K562 (cell line): ENCODE results near the gene NLGN2. TPM values are rescaled to one million over a fixed set of nuclear protein-coding genes. Genes with fewer than 3 reads are reported as not detected.

Source experiments
- ASH1L ChIP-seq: fragments of 450-650 bp; IDR thresholded peaks from 2 replicates; pipeline ENCODE4 v1.6.1; 2018; ENCODE audit warnings: borderline replicate concordance, mild to moderate bottlenecking, low read depth; ENCODE audit not compliant: partially characterized antibody
- GABPA ChIP-seq: fragments of 200-800 bp; sonication (Bioruptor generic); conservative IDR thresholded peaks from 2 replicates; pipeline ENCODE4 v1.6.1; 2016; ENCODE audit warnings: low read depth, missing genetic modification characterization, missing compliant biosample characterization
- MXI1 ChIP-seq: IDR thresholded peaks from 2 replicates; pipeline ENCODE4 v1.6.1; 2011; ENCODE audit warnings: low read depth, mild to moderate bottlenecking, improper control_type of control experiment, low read length
- REST ChIP-seq, 2 experiments: fragments of 450-650 bp; formaldehyde crosslinking in 1 of 2; IDR thresholded peaks; 2 replicates each; pipeline versions ENCODE4 v1.4.0 to v1.6.1; 2014 to 2020; ENCODE audit warnings: mild to moderate bottlenecking in 2 of 2, borderline replicate concordance in 1 of 2, low read depth in 1 of 2
- SMARCB1 ChIP-seq: IDR thresholded peaks from 2 replicates; pipeline ENCODE4 v1.6.1; 2011; ENCODE audit warnings: improper control_type of control experiment, low read depth; ENCODE audit not compliant: insufficient read length
- ZNF507 ChIP-seq: conservative IDR thresholded peaks from 2 replicates; pipeline ENCODE4 v1.6.1; 2017; ENCODE audit warnings: missing genetic modification characterization, missing compliant biosample characterization
- polyA plus RNA-seq, 8 experiments: library from polyadenylated mRNA; depleted of rRNA in 4 of 8; stranded (reverse) in 5 of 8; unstranded in 3 of 8; fragments of >200 nt; fragmentation: Nextera tagmentation in 2 of 8; fragmentation: Illumina TruSeq in 1 of 8; extraction: Ambion mirVana in 2 of 8; extraction: Trizol in 1 of 8; gene quantifications; 2 replicates each; pipeline versions ENCODE4 v1.2.1 to v1.2.3, GENCODE V29; 2011 to 2014; ENCODE audit warnings: inconsistent platforms in 1 of 8, missing spikeins in 1 of 8
- total RNA-seq, 7 experiments: library from RNA; depleted of rRNA in 6 of 7; stranded (reverse); fragments of >200 nt in 6 of 7; fragmentation: Illumina TruSeq in 2 of 7; extraction: Trizol in 2 of 7; gene quantifications; 2 replicates each; pipeline versions ENCODE4 v1.2.1 to v1.2.3, GENCODE V29; 2011 to 2021; ENCODE audit warnings: low replicate concordance in 1 of 7

The NLGN2 gene
- total and polyA plus RNA-seq, 9 of the 15 experiments (the other 6 are each of a cell fraction or from before 2014, with no cell fraction given) = 0.11 to 7.8 (median 0.77) TPM

DNA sequence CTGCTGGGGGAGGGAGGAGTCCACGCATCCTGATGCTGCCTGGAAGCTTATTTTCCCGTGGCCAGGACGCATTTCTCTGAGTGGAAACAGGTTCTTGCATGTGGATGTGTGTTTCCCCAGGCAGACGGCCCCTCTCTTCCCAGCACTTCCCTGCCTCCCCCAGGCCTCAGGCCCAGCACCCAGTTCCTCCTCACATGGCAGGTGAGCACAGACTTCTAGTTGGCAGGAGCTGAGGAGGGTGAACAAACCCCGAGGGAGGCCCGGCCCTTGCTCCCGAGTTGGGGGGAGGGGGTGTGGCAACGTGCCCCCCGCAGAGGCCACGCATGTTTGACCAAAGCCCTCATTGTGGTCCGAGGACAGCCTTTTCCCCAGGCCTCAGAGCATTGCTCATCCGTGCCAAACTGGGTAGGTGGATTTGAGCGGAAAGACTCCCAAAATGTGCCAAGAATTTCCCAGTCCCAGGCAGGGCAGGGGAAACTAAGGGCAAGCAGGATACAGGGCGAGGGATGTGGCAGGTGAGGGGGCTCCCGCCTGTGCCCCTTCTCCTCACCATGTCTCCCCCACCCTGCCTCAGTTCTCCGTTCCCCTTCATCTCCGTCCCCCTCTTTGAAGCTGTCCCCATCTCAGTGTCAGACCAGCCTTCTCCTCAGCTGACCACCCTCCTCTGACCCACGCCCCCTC lies 11.0 kb downstream of the NLGN2 start (continued):
- TF ChIP-seq ASH1L = no peak
- no peak for TF ChIP-seq REST (IDR thresholded peaks at IDR 0.05; ENCODE audit: borderline replicate concordance)
- no peak for TF ChIP-seq REST (CRISPR knock-in tag; IDR thresholded peaks at IDR 0.05; ENCODE audit: low read depth)
- no peak for TF ChIP-seq SMARCB1
- no peak for TF ChIP-seq GABPA (tag)
- TF ChIP-seq MXI1 = no peak
- TF ChIP-seq ZNF507 (tag) = no peak
